Colonic mucosa (tissue), 4 donors: ENCODE data around the gene NOTUM. TPM values are rescaled to one million over a fixed set of nuclear protein-coding genes. Genes with fewer than 3 reads are reported as not detected.
"Not testable (repeated sequence)": the region's sequence is repeated elsewhere in the genome, so short reads cannot be mapped to it uniquely, and the experiment has no call there.

Experiments
- DNase-seq: peaks from one replicate; pipeline ENCODE4 v3.0.0-alpha.2; 2020
- H3K27ac ChIP-seq: fragments of 200-600 bp; one replicate; pipeline ENCODE4 v1.8.0; 2021
- H3K27me3 ChIP-seq: fragments of 200-600 bp; one replicate; pipeline ENCODE4 v1.8.0; 2021
- H3K36me3 ChIP-seq: fragments of 200-600 bp; one replicate; pipeline ENCODE4 v1.8.0; 2021
- H3K4me1 ChIP-seq: fragments of 200-600 bp; one replicate; pipeline ENCODE4 v1.8.0; 2021; ENCODE audit warnings: mild to moderate bottlenecking
- H3K4me3 ChIP-seq: fragments of 200-600 bp; one replicate; pipeline ENCODE4 v1.8.0; 2021
- H3K9ac ChIP-seq, 2 donors: one replicate each; pipeline ENCODE4 v1.7.0; 2013; ENCODE audit warnings: control low read depth in 2 of 2, low read depth in 2 of 2, low read length in 2 of 2
- H3K9me3 ChIP-seq: fragments of 200-600 bp; one replicate; pipeline ENCODE4 v1.8.0; 2021
- CTCF ChIP-seq: fragments of 200-600 bp; IDR thresholded peaks from one replicate; pipeline ENCODE4 v1.8.0; 2022; ENCODE audit warnings: antibody characterized with exemption, mild to moderate bottlenecking
- intact Hi-C: fragments of 100-400 bp; cut with DNase I; formaldehyde crosslinking; loops from one replicate; pipeline ENCODE4 v1.14.1; 2022
- total RNA-seq, 2 donors: library from RNA; stranded (reverse); fragmentation: NEBNext Ultra II Directional in 1 of 2; extraction: Animal tissue kit (Norgen Biotek cat#: 25700) in 1 of 2; gene quantifications; one replicate each; pipeline ENCODE4 v1.2.1, GENCODE V29; 2021
- donor health status: healthy.
- donor health status: DM: no; HTN: no; CAD: no.
- donor health status: DM: no; HTN: no; CAD: no.

Gene NOTUM
- total RNA-seq, 2 donors from 2014 or later: 0.57 TPM; not detected in 1

- H3K36me3 ChIP-seq: no peaks in the 10 kb centered on the region
- H3K27me3 ChIP-seq: no peaks in the 10 kb centered on the region
- no peak overlapping the region for H3K27ac ChIP-seq
- H3K4me3 ChIP-seq: no peak overlapping the region
- no peak overlapping the region for H3K9ac ChIP-seq
- peaks cover 36% of the 10 kb centered on the region for H3K4me1 ChIP-seq
- intact Hi-C loops: no loop called here
- DNase-seq: no peak
- no peak for TF ChIP-seq CTCF
- no peaks in the 10 kb centered on the region for H3K9me3 ChIP-seq
Measured at GRCh38 chr17:81921537-81921862, 39.5 kb downstream of the NOTUM start.

GRCh38 chr17:81920612-81921536, 40.1 kb downstream of the NOTUM start:
- Histone ChIP-seq H3K9ac (no peak overlapping the region), H3K36me3 (no peaks in the 10 kb centered on the region), H3K4me3 (no peak overlapping the region), H3K27me3 (no peaks in the 10 kb centered on the region), H3K4me1 (peaks cover 37% of the 10 kb centered on the region), H3K27ac (no peak overlapping the region), H3K9me3 (no peaks in the 10 kb centered on the region)
- no peak for DNase-seq
- intact Hi-C loops: no loop called here
- no peak for TF ChIP-seq CTCF

GRCh38 chr17:81918832-81919545, 42.0 kb downstream of the NOTUM start:
- H3K4me1 ChIP-seq: peaks cover 25% of the 10 kb centered on the region
- no peak overlapping the region for H3K4me3 ChIP-seq
- H3K36me3 ChIP-seq: peaks cover 6% of the 10 kb centered on the region

GRCh38 chr17:81918333-81918669, 42.7 kb downstream of the NOTUM start:
- peaks cover 12% of the 10 kb centered on the region for H3K36me3 ChIP-seq
- H3K9me3 ChIP-seq, H3K27me3 ChIP-seq, intact Hi-C loops, DNase-seq: not testable (repeated sequence)
- peak overlapping the region; percentile 88 for H3K27ac ChIP-seq
- peak overlapping the region in 1 of 2 donors; percentile 71 for H3K9ac ChIP-seq
- H3K4me3 ChIP-seq: peak overlapping the region; percentile 86
- peaks cover 20% of the 10 kb centered on the region for H3K4me1 ChIP-seq

More at GRCh38 chr17:81918832-81919545, 42.0 kb downstream of the NOTUM start:
- no peak for TF ChIP-seq CTCF
- DNase-seq: peak; percentile 84
- H3K9me3 ChIP-seq: no peaks in the 10 kb centered on the region
- H3K9ac ChIP-seq: peak overlapping the region; percentile 8 to 71
- intact Hi-C loops: no loop called here
- no peaks in the 10 kb centered on the region for H3K27me3 ChIP-seq
- H3K27ac ChIP-seq: peak overlapping the region; percentile 88

- intact Hi-C loops: no loop called here
- peak within 1 kb of the TSS; percentile 88 for H3K27ac ChIP-seq
- H3K4me1 ChIP-seq: peaks cover 20% of the 10 kb centered on the region
- peaks cover 13% of the 10 kb centered on the region for H3K36me3 ChIP-seq
- H3K9ac ChIP-seq: peak within 1 kb of the TSS; percentile 79 to 90
- no peaks in the 10 kb centered on the region for H3K27me3 ChIP-seq
- H3K9me3 ChIP-seq: no peaks in the 10 kb centered on the region
- H3K4me3 ChIP-seq: peak within 1 kb of the TSS; percentile 86
- peak; percentile 79 for DNase-seq
- TF ChIP-seq CTCF: no peak
Measured at GRCh38 chr17:81917565-81918332, 43.2 kb downstream of the NOTUM start, which contains the start of gene SIRT7. Gene SIRT7, minus strand, starts transcription at chr17:81918176. Its CDS starts 45 bp downstream, at chr17:81918131.
